Hematopoietic multipotent progenitor cell treated with erythropoietin and hydrocortisone succinate and interleukin-3 and kit ligand, for 6 days (in vitro differentiated cells): ENCODE results near the gene HSPD1.
A peak's percentile ranks its signal among the peaks of the same experiment; 100 is the strongest.

ENCODE experiments used
- DNase-seq: peaks from one replicate; pipeline ENCODE4 v3.0.0-alpha.2; 2015

The HSPD1 gene

DNA sequence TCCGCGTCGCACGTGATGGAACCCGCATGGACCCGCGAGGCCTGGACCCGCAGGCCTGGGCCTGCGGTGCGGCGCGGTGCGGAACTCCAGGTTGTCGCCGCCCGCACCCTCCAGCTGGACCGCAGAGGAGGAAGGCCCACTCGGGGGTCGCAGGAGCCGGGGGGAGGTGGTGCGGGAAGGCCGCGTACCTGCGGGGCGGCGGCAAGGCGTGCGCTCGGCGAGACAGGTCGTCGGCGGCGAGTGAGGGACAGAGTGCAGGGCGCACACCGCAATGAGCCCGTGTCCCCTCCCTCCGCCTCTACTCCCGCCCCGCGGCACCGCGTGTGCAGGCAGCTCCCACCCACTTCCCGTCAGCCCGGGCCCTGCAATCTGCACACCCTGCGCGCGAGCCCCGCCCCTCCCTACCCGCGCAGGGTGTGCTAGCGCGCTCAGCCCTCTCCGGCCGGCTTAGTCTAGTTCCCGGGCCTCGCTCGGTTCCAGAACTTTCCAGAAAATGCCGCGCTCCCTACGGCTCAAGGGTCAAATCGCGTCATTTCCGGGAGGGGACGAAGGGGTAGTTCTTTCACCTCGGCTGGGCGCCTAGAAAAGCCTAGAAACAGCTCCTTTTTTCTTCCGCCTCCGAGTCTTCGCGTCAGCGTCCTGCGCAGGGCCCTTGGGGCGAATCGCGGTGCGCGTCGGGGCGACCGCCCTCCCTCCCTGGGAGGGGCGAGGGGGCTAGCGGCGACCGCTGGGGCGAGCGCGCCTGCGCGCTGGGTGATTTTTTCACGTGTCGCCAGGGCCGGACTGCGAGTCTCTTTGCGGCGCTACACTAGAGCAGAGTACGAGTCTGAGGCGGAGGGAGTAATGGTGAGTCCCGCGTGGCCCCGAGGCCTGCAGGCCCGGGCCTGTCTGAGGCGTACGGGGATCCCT lies at the start of gene HSPD1, which contains the start of gene HSPE1:
Gene HSPD1 (minus strand): TSS at position 247 of the 909 bp plus-strand sequence. CDS start 992 bp downstream, outside the sequence.
Gene HSPE1 (plus strand): TSS at position 786 of the 909 bp plus-strand sequence. CDS start 58 bp downstream, at position 844.
- DNase-seq = peak; percentile 100

DNA sequence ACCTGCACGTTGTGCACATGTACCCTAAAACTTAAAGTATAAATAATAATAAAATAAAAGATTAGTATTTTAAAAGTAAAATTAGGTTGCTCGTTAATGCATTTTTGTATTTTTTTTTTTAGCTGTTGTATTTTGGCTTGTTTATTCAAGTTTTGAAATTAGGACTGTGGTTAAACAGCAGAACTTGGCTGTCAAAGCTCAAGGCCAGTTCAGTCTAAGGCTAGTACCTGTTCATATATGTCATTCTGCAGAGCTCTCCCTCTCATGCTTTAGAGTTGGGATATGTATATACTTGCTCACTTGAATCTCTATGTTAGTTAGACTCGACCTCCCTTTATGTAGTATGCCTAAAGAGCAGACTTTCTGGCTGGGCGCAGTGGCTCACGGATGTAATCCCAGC lies 48.9 kb upstream of the HSPD1 start:
- DNase-seq = no peak

DNA sequence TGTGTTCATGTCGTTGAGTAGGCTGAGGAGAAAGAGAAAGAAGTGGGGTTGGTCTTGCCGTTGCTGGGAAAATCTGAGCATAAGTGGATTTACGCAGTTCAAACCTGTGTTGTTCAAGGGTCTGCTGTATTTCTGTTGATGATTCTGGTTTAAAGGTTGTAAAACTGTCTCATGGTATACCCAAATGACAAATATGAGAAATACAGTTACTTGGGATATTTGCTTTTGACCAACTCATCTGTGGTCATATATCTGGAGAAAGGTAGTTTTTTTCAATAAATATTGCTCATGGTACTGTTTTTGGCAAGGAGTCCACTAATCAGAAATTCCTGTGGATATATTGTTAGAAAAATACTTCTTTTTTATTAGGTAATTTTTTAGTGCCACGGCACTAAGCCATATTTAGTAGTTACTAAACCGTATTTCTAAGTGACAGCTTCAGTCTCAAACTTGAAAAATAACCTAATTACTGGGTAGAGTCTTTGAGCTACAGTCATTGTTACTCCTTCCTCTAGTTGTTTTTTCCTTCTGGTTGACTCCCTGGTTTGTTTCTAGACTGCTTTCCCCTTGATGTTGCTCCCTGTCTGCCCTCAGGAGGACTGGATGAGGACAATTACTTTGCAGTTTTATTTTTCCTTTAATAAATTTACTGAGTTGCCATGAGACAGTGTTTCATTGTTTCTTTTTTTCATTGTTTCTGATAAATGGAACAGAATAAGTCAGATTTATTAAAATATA lies 47.7 kb upstream of the HSPD1 start:
- DNase-seq = no peak

DNA sequence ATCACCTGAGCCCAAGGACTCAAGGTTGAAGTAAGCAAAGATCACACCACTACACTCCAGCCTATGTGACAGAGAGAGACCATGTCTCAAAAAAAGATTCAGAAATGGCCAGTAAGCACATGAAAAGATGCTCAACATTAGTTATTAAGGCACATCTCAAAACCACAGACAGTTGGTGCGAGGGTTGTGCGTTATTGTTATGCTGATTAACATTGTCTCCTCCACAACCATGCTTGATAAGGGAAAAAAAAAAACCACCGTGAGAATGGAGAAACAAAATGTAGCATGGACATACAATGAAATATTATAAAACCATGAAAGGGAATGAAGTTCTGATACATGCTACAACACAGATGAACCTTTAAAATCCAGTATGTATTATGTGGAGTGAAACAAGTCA lies 43.6 kb upstream of the HSPD1 start:
- peak; percentile 72 for DNase-seq

DNA sequence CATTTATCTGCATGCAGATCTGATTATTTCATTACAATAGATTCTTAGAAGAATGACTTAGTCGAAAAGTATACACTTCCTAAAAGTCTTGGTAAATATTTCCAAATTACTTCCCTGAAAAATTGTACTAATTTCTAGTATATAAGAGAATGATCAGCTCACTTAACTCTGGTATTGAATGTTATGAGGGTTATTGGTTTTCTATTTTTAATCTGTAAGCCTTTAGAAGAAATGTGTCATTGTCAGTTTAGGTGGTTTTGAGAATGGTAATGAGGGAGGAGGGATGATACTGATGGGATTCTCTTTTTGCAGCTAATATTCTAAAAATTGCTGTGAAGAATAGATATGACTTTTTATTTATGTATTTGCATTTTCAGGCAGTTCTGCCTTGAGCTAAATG lies 40.1 kb upstream of the HSPD1 start:
- no peak for DNase-seq

DNA sequence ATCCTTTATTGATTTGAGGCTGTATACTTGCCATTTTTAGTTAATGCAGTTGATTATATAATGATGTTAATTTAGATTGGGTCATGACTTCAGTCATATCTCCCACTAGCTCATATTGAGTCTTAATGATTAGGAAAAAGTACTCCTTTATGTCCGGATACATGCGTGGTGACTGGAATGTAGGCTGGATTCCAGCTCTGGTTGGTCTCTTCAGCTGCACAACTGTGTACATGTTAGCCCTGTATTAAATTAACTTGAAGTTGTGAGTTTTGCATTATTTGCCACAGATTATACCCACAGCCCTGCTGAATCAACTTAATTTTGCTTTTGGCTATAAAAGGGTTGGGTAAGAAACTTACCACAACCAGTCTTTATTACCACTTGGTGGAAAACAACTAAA lies 38.8 kb upstream of the HSPD1 start:
- no peak for DNase-seq

DNA sequence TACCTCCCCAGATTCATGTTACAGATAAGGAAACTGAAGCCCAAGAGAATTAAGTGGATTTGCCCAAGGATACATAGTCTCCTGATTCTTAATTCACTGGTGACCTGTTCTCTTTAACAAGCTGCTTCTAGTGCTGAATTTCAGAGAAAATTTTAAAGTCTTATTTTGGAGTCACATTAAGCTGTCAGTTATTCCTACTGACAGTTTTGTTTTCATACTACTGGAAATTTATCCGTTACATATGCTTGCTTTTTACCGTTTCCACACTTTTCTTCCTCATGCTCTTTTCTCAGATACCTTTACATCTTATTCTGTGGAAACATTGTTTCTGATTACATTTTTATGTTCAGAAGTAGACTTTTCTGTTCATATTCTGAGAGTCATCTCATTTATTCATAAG lies 17.5 kb upstream of the HSPD1 start:
- no peak for DNase-seq

DNA sequence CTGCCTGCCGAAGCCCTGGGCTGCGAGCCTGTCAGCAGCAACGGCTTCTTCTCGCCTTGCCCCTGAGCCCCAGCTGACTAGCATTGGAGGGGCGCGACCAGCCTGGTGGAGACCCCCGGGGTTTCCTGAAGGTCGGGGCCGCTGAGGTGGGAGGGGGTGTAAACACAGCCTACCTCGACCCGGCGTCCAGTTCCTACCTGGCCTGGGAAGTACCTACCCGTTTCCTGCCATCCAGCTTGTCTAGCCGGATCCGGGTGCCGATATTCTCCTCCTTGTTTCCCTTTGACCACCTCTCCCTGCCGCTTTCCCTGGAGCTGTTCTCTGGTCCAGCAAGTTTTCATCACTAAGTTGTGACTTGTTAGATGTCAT lies 16.7 kb upstream of the HSPD1 start:
- DNase-seq = no peak

DNA sequence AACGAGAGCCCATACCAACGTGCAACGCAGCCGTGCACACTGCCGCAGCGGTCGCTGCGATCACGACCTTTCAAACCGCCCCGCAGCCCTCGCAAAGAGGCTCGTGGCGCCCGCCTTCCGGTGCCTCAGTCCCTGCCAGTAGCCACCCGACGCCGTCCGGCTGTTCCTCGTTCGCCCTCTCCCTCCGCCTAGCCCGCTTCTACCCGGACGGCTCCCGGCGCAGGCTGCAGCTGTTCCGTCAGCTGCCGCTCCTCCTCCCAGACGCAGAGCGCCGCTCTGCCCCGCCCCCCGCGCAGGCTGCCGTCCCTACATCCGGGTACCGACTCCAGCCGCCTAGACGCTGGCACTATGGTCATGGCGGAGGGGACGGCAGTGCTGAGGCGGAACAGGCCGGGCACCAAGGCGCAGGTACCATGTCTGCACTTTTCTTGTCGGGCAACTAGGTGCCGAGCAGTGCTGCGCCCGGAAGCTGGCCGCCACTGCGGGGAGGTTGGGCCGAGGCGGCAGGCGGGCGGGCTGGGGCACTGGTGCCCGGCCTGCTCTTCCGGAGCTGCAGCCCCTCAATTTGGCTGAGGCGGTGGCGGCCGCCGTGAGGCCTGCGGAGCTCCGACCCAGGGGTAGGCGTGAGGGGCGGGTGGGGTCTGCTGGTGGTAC lies 16.2 kb upstream of the HSPD1 start, which contains the start of gene MOB4:
Gene MOB4 (plus strand): TSS at position 328 of the 654 bp plus-strand sequence. CDS start 21 bp downstream, at position 349.
- DNase-seq = peak; percentile 96

DNA sequence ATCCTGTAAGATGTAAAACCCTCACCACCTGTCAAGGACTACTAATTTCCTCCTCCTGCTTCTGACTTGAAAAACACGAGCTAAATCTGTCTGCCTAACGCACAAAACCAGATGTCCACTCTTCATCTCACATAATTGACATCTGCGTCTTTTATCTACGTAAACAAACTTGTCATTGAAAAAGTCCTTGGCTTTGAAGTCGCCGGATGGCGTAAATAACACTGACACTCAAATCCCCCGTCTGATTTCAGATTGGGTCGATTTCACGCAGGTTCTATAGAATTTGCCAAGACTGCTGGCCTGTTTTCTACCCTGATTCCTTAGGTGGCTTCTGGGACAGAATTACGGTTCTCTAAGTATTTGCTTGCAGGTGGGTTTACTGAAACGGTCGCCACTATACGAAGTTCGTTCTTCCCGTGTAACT lies 15.7 kb upstream of the HSPD1 start:
- no peak for DNase-seq

DNA sequence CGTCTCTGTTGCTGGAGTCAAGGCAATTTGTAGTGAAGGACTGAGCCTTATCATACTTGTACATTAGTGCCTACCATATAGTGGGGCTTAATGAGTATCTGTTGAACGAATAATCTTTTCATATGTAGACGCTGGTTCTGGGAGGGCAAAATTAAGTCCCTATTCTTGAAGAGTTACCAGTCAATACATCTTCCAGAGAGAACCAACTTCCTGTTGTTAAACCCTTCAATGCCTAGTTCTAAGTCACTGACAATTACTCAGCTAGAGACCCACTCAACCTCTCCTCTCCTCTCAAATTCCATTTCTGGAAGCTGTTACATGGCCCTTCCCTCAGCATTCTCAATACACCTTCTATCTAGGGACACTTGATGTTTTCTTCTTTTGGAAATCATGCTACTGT lies 15.1 kb upstream of the HSPD1 start:
- DNase-seq = peak; percentile 44

DNA sequence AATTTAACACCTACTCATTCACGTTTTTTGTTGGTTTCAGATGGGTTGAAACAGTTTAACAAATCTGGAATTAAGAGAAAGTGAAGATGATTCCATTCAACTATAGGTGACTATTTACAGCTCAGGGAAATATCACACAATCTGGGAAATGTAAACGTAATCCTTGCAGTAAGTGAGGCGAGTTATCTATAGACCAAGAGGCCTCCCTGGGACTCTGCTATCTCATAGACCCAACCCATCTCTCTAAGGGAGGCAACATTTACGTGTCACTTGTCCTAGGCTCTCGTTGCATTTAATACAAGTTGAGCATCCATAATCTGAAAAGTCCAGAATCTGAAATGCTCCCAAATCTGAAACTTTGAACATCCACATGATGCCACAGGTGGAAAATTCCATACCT lies 14.3 kb upstream of the HSPD1 start:
- DNase-seq = peak; percentile 56

DNA sequence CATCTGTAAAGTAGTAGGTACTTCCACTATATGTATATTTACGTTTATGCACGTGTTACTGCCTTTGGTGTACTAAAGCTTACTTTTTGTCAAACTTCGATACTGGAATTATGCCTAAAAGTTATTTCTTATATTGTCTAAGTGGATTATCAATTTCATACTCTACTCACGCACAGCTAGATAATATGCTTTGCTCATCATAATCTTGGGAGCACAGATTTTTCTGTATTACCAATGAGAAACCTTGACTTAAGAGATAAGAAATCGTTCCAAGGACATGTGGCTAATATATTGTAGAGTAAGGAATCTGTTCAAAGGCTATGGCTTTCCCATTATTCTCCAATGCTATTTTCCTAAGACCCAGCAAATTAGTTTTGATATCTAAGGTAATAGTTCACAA lies 7.0 kb upstream of the HSPD1 start:
- DNase-seq = no peak

DNA sequence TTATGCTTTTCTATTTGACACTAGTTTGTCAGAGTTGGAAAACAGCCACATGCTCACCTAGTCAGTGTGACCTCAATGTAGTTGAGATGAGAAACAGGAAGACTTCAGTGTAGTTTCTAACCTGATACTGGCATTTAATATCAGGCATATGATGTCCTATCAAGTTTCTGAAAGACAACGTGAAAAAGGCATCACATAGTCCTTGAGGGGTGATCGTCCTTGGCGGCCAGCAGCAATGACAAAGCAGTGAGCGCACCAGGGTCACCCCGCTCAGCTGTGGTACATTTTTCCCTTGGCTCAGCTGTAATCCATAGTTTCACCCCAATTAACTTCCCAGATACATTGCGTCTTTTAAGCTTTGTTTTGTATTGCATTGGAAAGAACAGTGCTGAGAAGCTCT lies 4.9 kb upstream of the HSPD1 start:
- DNase-seq = no peak

DNA sequence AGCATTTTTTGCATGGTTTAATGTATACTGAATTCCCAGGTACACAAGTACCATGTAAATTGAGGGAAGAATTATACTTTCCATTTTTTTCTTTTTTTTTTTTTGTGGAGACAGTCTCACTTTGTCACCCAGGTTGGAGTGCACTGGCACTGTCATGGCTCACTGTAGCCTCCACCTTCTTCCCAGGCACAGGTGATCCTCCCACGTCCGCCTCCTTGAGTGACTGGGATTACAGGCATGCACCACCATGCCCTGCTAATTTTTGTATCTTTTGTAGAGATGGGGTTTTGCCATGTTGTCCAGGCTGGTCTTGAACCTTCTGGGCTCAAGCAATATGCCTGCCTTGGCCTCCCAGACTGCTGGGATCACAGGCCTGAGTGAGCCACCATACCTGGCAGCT lies 4.4 kb upstream of the HSPD1 start:
- no peak for DNase-seq

DNA sequence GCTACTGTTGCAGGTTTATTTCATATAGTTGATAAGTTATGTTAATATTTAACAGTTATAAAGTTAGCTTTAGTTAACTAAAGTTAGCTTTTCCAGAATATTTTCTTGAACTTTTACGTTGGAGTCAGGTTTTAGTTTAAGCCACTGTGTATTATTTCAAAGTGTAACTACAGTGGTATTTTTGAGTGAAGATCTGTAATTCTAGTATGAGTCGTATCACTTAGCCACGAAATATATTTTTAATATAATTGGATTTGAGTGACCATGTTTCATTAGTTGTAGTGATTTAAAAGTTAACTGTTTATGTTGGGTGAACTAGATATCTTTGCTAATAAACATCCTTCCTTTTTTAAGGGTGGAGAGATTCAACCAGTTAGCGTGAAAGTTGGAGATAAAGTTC lies 3.0 kb upstream of the HSPD1 start:
- DNase-seq = no peak

DNA sequence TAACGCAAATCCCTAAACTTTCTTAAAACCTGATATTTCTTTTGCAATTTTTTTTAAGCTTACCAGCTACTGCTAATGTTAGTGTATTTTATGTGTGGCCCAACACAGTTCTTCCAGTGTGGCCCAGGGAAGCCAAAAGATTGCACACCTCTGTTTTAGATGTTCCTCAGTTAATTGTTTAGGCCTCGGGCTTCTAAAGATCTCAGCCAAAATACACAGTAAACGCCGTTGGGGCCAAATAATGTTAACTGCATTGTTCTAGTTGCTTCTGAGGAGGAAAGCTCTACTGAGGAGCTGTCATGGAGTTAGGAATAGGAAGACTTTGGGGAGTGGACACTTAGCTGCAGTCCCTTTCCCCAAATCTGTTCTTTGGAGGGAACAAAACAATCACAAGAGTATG lies 2.6 kb upstream of the HSPD1 start:
- no peak for DNase-seq

DNA sequence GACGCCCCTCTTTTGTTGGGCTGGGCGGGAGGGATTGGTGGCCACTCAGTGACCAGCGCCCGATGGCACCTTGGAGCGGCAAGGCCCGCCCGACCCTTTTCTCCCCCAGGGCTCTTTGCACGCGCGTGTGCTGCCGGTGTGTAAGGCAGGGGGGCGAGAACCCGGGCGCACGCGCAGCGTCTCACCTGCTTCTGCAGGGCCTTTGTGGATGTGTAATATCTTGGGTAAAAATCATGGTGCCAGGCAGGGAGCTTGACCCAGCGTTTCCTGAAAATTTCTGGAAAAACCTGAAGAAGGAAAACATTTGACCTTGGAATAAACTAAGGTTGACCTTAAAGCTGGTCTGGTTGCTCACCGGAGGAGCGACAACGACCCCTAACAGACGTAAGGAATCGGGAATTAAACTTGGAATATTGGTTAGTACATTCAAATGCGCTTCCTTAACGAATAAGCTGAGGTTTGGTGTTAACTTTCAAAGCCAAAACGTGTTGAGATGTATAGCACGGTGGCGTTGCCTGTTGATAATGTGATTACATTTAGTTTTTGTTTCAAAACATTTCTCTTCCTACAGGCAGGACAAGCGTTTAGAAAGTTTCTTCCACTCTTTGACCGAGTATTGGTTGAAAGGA lies 977 bp upstream of the HSPD1 start:
- no peak for DNase-seq

DNA sequence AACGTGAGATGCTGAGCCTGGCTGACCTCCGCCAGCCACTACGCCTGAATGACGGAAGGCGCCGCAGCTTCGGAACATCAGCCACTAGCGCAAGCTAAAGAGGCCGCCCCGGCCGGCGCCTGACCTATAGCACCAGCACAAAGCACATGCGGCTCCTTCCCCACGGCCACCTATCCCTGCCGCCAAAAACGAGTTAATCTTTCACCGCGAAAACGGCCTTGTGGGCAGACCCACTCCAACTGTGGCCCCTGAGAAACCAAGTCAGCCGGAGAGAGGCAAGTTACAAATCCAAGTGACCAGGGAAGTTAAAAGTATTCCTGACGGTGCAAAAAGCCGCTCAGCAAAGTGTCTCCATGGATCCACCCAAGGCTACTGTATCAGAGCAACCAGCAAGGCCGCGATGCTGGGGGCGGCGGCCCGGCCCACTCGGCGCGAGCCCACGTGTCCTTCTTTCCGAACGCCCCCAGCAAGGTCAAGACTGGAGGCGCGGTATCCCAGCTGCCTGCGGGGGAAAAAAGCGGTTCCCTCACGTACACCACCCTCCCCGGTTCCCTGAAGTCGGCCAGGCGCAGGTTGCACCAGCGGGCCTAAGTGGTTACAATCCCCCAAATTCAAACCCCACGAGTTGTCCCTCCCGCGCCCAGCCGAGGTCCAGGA lies 575 bp downstream of the HSPD1 start:
- peak; percentile 71 for DNase-seq

DNA sequence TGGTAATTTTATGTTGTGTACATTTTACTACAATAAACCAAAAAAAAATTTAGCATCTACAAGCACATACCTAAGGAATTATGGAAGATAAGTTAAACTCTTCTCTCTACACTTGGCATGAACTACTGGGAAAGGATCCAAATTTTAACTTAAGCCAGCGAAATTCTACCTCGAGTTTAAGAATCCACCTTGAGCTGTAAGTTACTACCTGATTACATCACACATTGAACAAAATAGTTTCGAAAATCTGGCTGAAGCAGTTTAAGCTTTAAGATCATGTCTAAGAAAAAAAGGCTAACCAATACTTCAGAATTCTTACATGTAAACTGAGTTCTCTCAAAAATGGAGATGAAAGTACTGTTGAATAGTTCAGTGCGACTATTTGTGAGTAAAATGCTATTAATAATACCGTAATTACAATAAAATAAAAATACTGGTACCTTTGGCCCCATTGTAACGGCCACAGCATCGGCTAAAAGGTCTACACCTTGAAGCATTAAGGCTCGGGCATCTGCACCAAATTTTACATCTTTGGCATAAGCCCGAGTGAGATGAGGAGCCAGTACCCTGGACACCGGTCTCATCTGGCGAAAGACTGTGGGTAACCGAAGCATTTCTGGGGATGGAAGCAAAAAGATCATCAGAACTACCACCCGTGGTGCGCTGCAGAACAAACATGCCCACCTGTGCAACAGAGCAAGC lies 1.3 kb downstream of the HSPD1 start:
- no peak for DNase-seq

DNA sequence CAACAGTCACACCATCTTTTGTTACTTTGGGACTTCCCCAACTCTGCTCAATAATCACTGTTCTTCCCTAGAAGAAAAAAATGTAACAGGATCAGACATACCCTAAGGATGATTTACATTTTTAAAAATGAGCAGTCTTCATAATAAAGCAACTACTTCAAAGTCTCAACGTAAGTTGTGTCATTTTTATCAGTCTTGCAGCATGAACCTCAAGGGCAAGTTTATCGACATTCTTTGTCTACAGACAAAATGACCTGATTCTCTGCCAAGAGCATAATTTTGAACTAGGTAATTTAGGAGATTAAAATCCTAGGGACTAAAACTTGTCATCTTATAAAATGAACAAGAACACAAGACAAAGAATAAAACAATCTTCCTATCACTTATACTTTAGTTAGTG lies 2.3 kb downstream of the HSPD1 start:
- peak; percentile 66 for DNase-seq

DNA sequence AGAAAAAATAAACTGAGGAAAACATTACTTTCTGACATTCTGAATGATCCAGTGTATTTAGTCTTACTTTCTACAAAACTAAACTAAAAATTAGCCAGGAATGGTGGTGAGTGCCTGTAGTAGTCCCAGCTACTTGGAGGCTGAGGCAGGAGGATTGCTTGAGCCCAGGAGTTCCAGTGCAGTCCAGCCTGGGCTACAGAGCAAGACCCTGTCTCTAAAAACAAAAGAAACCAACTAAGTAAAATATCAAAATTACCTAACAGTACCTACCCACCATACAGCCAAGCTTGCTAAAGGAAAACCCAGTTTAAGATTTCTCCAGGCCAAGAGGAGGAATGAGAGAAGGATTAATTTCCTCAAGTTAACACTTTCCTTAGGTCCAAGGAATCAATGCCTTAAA lies 2.9 kb downstream of the HSPD1 start:
- DNase-seq = no peak
